Gastroesophageal sphincter (tissue), 3 donors: Measurements from ENCODE around the gene OPCML.

Source experiments
- CTCF ChIP-seq, 4 experiments: fragments of 200-600 bp in 2 of 4; fragments of 450-650 bp in 2 of 4; sonication (generic) in 1 of 4; IDR thresholded peaks; one replicate each; pipeline ENCODE4 v1.5.1; 2017 to 2019; ENCODE audit warnings: antibody characterized with exemption in 4 of 4, mild to moderate bottlenecking in 2 of 4, moderate library complexity in 2 of 4
- EP300 ChIP-seq: sonication (generic); formaldehyde crosslinking; IDR thresholded peaks from one replicate; pipeline ENCODE4 v1.6.1; 2017; ENCODE audit warnings: antibody characterized with exemption, mild to moderate bottlenecking

GRCh38 chr11:133285359-133285758, 246.9 kb downstream of the OPCML start:
- TF ChIP-seq CTCF (IDR thresholded peaks at IDR 0.05) (no peak), EP300 (no peak)
